ENCODE data around the gene MT3. TPM values are rescaled to one million over a fixed set of nuclear protein-coding genes. Genes with fewer than 3 reads are reported as not detected.
A peak's percentile ranks its signal among the peaks of the same experiment; 100 is the strongest.

MT3 gene
- total and polyA plus RNA-seq, 2 of the 13 experiments (the other 11 are each of a cell fraction or from before 2014, with no cell fraction given) = not detected

DNA sequence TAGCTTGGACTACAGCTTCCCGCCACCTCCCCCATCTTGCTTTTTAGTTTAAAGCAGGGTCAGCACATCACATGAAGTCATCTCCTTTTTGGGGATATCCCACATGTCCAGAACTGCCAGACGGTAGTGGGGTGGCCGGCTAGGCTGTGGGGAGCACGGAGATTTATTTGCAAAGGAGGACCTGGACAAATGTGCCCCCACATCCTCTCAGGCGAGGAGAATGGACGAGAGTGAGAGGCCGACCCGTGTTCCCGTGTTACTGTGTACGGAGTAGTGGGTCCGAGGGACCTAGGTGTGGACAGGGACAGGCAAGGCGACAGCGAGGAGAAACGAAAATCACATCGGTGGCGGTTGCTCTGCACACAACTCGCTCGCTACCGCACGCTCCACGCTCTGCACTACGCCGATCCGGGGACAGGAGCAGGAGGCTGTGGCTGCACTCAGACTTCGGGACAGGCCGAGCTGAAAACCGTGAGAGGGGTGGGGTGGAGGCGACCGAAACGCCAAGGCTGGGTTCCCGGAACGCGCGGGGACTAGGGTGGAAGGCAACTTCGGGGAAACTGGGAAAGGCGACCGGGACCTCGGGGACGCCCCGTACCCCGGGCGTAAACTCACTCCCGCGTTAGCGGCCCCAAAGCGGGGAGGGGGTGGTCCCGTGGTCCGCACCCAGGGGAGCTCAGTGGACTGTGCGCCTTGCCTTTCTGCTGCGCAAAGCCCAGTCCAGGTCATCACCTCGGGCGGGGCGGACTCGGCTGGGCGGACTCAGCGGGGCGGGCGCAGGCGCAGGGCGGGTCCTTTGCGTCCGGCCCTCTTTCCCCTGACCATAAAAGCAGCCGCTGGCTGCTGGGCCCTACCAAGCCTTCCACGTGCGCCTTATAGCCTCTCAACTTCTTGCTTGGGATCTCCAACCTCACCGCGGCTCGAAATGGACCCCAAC is 48.8 kb downstream of the MT3 start, which contains the start of gene MT1A (continued):
- TF ChIP-seq ZNF512 (CRISPR knock-in tag; IDR thresholded peaks at IDR 0.05) = no peak
- no peak for TF ChIP-seq TEAD3 (CRISPR knock-in tag; optimal IDR thresholded peaks at IDR 0.05; ENCODE audit: borderline replicate concordance)
- TF ChIP-seq RXRA (CRISPR knock-in tag; IDR thresholded peaks at IDR 0.05) = 0 out of 2 replicates have a peak, but pooled peaks have one; percentile 21
- TF ChIP-seq, protein P1, sequence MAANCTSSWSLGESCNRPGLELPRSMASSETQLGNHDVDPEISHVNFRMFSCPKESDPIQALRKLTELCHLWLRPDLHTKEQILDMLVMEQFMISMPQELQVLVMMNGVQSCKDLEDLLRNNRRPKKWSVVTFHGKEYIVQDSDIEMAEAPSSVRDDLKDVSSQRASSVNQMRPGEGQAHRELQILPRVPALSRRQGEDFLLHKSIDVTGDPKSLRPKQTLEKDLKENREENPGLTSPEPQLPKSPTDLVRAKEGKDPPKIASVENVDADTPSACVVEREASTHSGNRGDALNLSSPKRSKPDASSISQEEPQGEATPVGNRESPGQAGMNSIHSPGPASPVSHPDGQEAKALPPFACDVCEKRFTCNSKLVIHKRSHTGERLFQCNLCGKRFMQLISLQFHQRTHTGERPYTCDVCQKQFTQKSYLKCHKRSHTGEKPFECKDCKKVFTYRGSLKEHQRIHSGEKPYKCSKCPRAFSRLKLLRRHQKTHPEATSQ (CRISPR knock-in tag; IDR thresholded peaks at IDR 0.05; ENCODE audit: borderline replicate concordance) = no peak
- no peak for TF ChIP-seq ZNF607 (CRISPR knock-in tag; IDR thresholded peaks at IDR 0.05; ENCODE audit: borderline replicate concordance)
- TF ChIP-seq ARNT (IDR thresholded peaks at IDR 0.05) = no peak
- TF ChIP-seq, protein P2, sequence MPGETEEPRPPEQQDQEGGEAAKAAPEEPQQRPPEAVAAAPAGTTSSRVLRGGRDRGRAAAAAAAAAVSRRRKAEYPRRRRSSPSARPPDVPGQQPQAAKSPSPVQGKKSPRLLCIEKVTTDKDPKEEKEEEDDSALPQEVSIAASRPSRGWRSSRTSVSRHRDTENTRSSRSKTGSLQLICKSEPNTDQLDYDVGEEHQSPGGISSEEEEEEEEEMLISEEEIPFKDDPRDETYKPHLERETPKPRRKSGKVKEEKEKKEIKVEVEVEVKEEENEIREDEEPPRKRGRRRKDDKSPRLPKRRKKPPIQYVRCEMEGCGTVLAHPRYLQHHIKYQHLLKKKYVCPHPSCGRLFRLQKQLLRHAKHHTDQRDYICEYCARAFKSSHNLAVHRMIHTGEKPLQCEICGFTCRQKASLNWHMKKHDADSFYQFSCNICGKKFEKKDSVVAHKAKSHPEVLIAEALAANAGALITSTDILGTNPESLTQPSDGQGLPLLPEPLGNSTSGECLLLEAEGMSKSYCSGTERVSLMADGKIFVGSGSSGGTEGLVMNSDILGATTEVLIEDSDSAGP (CRISPR knock-in tag; IDR thresholded peaks at IDR 0.05; ENCODE audit: borderline replicate concordance) = peak; percentile 47; the same call in 1 of the 2 replicates
- TF ChIP-seq ZMAT3 (CRISPR knock-in tag; conservative IDR thresholded peaks at IDR 0.05) = peak; percentile 53; the same call in 1 of the 2 replicates
- TF ChIP-seq ZNF430 (CRISPR knock-in tag; IDR thresholded peaks at IDR 0.05) = no peak
- no peak for TF ChIP-seq ISX (CRISPR knock-in tag; conservative IDR thresholded peaks at IDR 0.05)
- TF ChIP-seq SRSF1 (optimal IDR thresholded peaks at IDR 0.05; ENCODE audit: low read depth, low read length) = no peak
- TF ChIP-seq ZNF441 (CRISPR knock-in tag; IDR thresholded peaks at IDR 0.05; ENCODE audit: borderline replicate concordance) = peak; percentile 31; the same call in 1 of the 2 replicates
- no peak for TF ChIP-seq ZNF598 (CRISPR knock-in tag; IDR thresholded peaks at IDR 0.05; ENCODE audit: borderline replicate concordance)
- TF ChIP-seq MNT (IDR thresholded peaks at IDR 0.05) = no peak
- TF ChIP-seq BRF2 (CRISPR knock-in tag; IDR thresholded peaks at IDR 0.05) = no peak
- no peak for TF ChIP-seq ZNF639 (CRISPR knock-in tag; conservative IDR thresholded peaks at IDR 0.05)
- TF ChIP-seq, protein P3, sequence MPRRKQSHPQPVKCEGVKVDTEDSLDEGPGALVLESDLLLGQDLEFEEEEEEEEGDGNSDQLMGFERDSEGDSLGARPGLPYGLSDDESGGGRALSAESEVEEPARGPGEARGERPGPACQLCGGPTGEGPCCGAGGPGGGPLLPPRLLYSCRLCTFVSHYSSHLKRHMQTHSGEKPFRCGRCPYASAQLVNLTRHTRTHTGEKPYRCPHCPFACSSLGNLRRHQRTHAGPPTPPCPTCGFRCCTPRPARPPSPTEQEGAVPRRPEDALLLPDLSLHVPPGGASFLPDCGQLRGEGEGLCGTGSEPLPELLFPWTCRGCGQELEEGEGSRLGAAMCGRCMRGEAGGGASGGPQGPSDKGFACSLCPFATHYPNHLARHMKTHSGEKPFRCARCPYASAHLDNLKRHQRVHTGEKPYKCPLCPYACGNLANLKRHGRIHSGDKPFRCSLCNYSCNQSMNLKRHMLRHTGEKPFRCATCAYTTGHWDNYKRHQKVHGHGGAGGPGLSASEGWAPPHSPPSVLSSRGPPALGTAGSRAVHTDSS (CRISPR knock-in tag; conservative IDR thresholded peaks at IDR 0.05) = no peak
- no peak for TF ChIP-seq ZNF446 (CRISPR knock-in tag; IDR thresholded peaks at IDR 0.05)

Data from HepG2 (cell line).